ENCODE measurements around the gene MCFD2.

Gene MCFD2

GRCh38 chr2:46874236-46874929 is 41.2 kb downstream of the MCFD2 start:
- no peak for TF ChIP-seq CTCF (IDR thresholded peaks at IDR 0.05; ENCODE audit: low read depth, low read length, missing control alignments)
- DNase-seq (ENCODE audit: extremely low read depth, low read depth), result no peak
- no peak overlapping the region for H3K4me3 ChIP-seq (replicated peaks; ENCODE audit: low read depth, low read length)

GRCh38 chr2:46873604-46874068 is 42.0 kb downstream of the MCFD2 start:
- DNase-seq (ENCODE audit: extremely low read depth, low read depth), result peak; percentile 95
- no peak overlapping the region for H3K4me3 ChIP-seq (replicated peaks; ENCODE audit: low read depth, low read length)
- TF ChIP-seq CTCF (IDR thresholded peaks at IDR 0.05; ENCODE audit: low read depth, low read length, missing control alignments), result no peak

GRCh38 chr2:46872902-46873603 is 42.6 kb downstream of the MCFD2 start:
- no peak for TF ChIP-seq CTCF (IDR thresholded peaks at IDR 0.05; ENCODE audit: low read depth, low read length, missing control alignments)
- peak; percentile 81 for DNase-seq (ENCODE audit: extremely low read depth, low read depth)
- H3K4me3 ChIP-seq (replicated peaks; ENCODE audit: low read depth, low read length), result no peak overlapping the region

- H3K4me3 ChIP-seq (replicated peaks; ENCODE audit: low read depth, low read length), result no peak overlapping the region
- no peak for DNase-seq (ENCODE audit: extremely low read depth, low read depth)
- no peak for TF ChIP-seq CTCF (IDR thresholded peaks at IDR 0.05; ENCODE audit: low read depth, low read length, missing control alignments)
Measured at GRCh38 chr2:46871976-46872381, 43.6 kb downstream of the MCFD2 start.

GRCh38 chr2:46870051-46870839 is 45.4 kb downstream of the MCFD2 start:
- DNase-seq (ENCODE audit: extremely low read depth, low read depth), result no peak
- TF ChIP-seq CTCF (IDR thresholded peaks at IDR 0.05; ENCODE audit: low read depth, low read length, missing control alignments), result no peak
- no peak overlapping the region for H3K4me3 ChIP-seq (replicated peaks; ENCODE audit: low read depth, low read length)

- H3K4me3 ChIP-seq (replicated peaks; ENCODE audit: low read depth, low read length), result no peak overlapping the region
- TF ChIP-seq CTCF (IDR thresholded peaks at IDR 0.05; ENCODE audit: low read depth, low read length, missing control alignments), result no peak
- no peak for DNase-seq (ENCODE audit: extremely low read depth, low read depth)
Measured at GRCh38 chr2:46869621-46870020, 46.0 kb downstream of the MCFD2 start.

Measured in HFF-Myc (cell line).